ENCODE data around the gene PARD3B. TPM values are rescaled to one million over a fixed set of nuclear protein-coding genes. Genes with fewer than 3 reads are reported as not detected.

Gene PARD3B
- total RNA-seq, 1 donor from 2014 or later, result 29.7 TPM

DNA sequence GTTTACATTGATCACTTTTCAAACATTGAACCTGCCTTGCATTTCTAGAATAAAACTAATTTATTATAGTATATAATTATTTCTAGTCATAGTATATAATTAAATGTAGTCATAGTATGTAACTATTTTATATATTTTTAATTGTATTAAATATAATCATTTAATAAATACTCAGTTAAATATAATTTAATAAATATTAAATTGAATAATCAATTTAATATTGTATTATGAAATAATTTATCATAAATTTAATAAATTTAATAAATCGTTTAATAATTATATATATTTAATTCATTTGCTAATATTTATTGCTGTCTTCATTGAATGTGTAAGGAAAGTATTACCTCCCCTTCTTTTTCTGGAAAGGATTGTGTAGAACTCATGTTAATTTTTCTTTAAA lies 911.4 kb downstream of the PARD3B start:
- Mint-ChIP-seq H3K9me3 (ENCODE audit: low read depth) (no peaks in the 10 kb centered on the region), H3K36me3 (ENCODE audit: insufficient read depth) (no peaks in the 10 kb centered on the region), H3K27me3 (no peaks in the 10 kb centered on the region), H3K4me1 (ENCODE audit: low read depth) (peaks cover 2% of the 10 kb centered on the region), H3K4me3 (ENCODE audit: low read depth) (no peak overlapping the region), H3K27ac (no peak overlapping the region)
- DNase-seq (ENCODE audit: low spot score, unreplicated experiment), result no peak
- TF ChIP-seq, protein P1, sequence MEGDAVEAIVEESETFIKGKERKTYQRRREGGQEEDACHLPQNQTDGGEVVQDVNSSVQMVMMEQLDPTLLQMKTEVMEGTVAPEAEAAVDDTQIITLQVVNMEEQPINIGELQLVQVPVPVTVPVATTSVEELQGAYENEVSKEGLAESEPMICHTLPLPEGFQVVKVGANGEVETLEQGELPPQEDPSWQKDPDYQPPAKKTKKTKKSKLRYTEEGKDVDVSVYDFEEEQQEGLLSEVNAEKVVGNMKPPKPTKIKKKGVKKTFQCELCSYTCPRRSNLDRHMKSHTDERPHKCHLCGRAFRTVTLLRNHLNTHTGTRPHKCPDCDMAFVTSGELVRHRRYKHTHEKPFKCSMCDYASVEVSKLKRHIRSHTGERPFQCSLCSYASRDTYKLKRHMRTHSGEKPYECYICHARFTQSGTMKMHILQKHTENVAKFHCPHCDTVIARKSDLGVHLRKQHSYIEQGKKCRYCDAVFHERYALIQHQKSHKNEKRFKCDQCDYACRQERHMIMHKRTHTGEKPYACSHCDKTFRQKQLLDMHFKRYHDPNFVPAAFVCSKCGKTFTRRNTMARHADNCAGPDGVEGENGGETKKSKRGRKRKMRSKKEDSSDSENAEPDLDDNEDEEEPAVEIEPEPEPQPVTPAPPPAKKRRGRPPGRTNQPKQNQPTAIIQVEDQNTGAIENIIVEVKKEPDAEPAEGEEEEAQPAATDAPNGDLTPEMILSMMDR (IDR thresholded peaks at IDR 0.05; ENCODE audit: unreplicated experiment), result no peak

DNA sequence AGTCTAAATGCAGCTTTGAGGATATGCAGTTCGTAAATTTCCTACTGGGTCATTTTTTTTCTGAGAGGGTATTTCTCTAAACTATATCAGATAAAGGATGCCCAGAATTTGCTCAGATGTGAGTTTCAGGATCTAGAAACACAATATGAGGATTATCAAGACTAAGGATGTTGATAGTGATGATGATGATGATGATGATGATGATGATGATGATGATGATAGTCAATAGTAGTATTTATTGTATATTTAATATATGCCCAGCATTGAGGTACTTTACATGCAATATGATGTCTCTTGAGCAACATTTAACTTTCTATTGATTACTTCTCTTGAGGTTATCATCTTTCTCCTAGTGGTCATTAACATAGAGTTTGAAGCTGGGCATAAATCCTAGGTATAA lies 914.9 kb downstream of the PARD3B start:
- Mint-ChIP-seq H3K4me3 (ENCODE audit: low read depth) (no peak overlapping the region), H3K4me1 (ENCODE audit: low read depth) (no peaks in the 10 kb centered on the region), H3K27me3 (no peaks in the 10 kb centered on the region), H3K27ac (no peak overlapping the region), H3K9me3 (ENCODE audit: low read depth) (no peaks in the 10 kb centered on the region), H3K36me3 (ENCODE audit: insufficient read depth) (no peaks in the 10 kb centered on the region)
- no peak for DNase-seq (ENCODE audit: low spot score, unreplicated experiment)
- TF ChIP-seq, protein P1 (IDR thresholded peaks at IDR 0.05; ENCODE audit: unreplicated experiment), result no peak

DNA sequence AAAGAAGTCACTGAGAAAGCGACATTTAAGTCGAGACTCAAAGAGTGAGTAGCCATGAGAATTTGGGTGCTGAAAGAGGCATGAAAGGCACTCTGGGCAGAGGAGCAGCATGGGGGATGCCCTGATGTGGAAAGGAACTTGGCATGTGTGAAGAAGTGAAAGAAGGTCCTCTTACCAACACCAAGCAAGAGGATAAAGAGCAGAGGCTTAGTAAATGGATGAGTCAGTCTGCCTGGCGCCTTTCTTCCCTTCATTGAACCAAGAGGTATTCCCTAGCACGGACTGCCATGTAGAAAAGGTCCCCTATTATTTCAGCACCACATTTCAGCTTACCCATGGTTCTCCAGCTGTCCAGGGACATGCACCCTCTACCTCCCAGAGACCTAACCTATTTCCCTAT lies 915.9 kb downstream of the PARD3B start:
- TF ChIP-seq, protein P1 (IDR thresholded peaks at IDR 0.05; ENCODE audit: unreplicated experiment), result no peak
- Mint-ChIP-seq H3K27ac (no peak overlapping the region), H3K4me3 (ENCODE audit: low read depth) (no peak overlapping the region), H3K9me3 (ENCODE audit: low read depth) (no peaks in the 10 kb centered on the region), H3K36me3 (ENCODE audit: insufficient read depth) (no peaks in the 10 kb centered on the region), H3K27me3 (no peaks in the 10 kb centered on the region), H3K4me1 (ENCODE audit: low read depth) (no peaks in the 10 kb centered on the region)
- no peak for DNase-seq (ENCODE audit: low spot score, unreplicated experiment)

DNA sequence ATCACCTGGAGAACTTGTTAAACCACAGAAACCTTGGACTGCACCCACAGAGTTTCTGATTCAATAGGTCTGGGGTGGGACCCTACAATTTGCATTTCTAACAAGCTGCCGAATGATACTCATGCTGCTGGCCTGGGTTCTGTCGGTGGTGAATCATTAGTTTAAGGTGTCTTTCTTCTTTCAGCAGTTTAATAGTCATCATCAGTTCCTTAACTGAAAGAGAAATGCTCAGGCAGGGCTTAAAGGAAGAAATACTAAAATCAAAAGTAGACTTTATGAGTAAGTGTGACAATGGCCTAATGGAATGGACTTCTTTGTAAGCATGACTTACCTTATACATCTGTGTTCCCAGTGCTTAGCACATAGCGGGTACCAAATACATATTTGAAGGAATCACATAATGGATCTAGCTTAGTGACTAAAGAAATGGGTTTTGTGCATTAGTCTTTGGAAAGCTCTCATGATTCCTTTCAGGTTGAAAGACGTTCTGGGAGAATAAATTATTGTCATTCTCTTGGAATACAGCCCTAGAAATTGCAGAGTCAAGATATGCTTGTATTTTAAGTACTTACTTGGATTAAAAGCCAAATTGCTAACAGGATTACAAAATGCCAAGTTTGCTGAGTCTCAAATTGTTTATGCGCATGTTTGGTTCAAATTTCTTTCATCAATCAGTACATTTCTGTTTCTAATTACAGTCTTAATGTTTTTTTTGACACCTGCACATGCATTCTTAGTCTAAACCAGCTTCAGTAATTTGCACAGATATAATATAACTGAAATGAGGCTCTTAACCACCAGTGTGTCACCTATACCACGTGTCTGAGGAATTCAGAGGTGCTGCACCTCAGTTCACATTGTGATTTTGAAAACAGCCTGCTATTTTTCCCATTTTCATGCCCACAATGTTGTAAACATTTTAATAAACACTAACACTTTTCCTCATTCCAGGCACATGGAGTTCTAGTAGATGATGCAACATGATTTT lies 916.7 kb downstream of the PARD3B start:
- no peak overlapping the region for H3K4me3 Mint-ChIP-seq (ENCODE audit: low read depth)
- H3K27ac Mint-ChIP-seq, result no peak overlapping the region
- TF ChIP-seq, protein P1 (IDR thresholded peaks at IDR 0.05; ENCODE audit: unreplicated experiment), result no peak
- no peaks in the 10 kb centered on the region for H3K4me1 Mint-ChIP-seq (ENCODE audit: low read depth)
- DNase-seq (ENCODE audit: low spot score, unreplicated experiment), result no peak
- H3K36me3 Mint-ChIP-seq (ENCODE audit: insufficient read depth), result no peaks in the 10 kb centered on the region
- H3K9me3 Mint-ChIP-seq (ENCODE audit: low read depth), result no peaks in the 10 kb centered on the region
- no peaks in the 10 kb centered on the region for H3K27me3 Mint-ChIP-seq

DNA sequence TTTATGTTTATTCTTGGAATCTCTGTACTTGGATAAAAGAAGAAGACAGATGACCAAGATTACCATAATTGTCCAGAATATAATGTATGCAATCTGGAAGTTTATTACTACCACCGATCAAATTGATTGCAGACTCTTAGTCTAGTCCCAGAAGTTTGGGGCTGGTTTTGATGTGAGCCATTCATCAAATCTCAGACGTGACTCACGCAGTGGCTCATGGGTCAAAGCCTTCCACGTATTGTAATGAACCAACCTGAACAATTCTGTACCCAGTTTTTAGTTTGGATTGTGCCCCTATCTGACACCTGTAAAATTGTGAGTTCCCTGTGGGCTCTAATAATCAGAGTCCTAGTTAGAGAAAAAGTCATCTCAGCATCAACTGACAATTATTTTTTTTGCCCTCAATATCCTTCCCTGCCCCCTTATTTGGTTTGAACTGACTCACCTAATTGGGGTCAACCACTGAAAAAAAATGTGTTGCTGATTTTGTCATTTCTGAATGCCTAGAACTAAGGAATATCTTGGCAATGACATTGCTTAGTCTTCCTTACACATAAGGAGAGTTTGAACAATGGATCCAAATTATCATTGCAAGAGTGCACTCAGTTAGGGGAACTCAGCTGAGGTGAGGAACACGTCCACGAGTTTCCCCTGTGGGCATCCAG lies 917.5 kb downstream of the PARD3B start:
- no peaks in the 10 kb centered on the region for H3K27me3 Mint-ChIP-seq
- TF ChIP-seq, protein P1 (IDR thresholded peaks at IDR 0.05; ENCODE audit: unreplicated experiment), result no peak
- no peaks in the 10 kb centered on the region for H3K4me1 Mint-ChIP-seq (ENCODE audit: low read depth)
- no peak overlapping the region for H3K27ac Mint-ChIP-seq
- DNase-seq (ENCODE audit: low spot score, unreplicated experiment), result no peak
- H3K36me3 Mint-ChIP-seq (ENCODE audit: insufficient read depth), result no peaks in the 10 kb centered on the region
- H3K4me3 Mint-ChIP-seq (ENCODE audit: low read depth), result no peak overlapping the region
- no peaks in the 10 kb centered on the region for H3K9me3 Mint-ChIP-seq (ENCODE audit: low read depth)

Data from progenitor cell of endocrine pancreas (in vitro differentiated cells).